ENCODE measurements around the gene ZDHHC14. TPM values are rescaled to one million over a fixed set of nuclear protein-coding genes. Genes with fewer than 3 reads are reported as not detected.
A peak's percentile ranks its signal among the peaks of the same experiment; 100 is the strongest.
"Not testable (repeated sequence)": the region's sequence is repeated elsewhere in the genome, so short reads cannot be mapped to it uniquely, and the experiment has no call there.

The ZDHHC14 gene
- total RNA-seq, 2 donors from 2014 or later = 2.1 to 2.2 TPM

- Mint-ChIP-seq H3K4me1 (peaks cover 9% of the 10 kb centered on the region), H3K36me3 (ENCODE audit: low read depth) (no peaks in the 10 kb centered on the region), H3K9me3 (no peaks in the 10 kb centered on the region), H3K4me3 (peak overlapping the region; percentile 14), H3K27ac (no peak overlapping the region), H3K27me3 (no peaks in the 10 kb centered on the region)
- ATAC-seq (replicated peaks) = no peak
These were observed 189.1 kb downstream of the ZDHHC14 start for GRCh38 chr6:157570104-157570503.

GRCh38 chr6:157570752-157571151, 189.8 kb downstream of the ZDHHC14 start:
- Mint-ChIP-seq H3K4me3 (no peak overlapping the region), H3K27me3 (no peaks in the 10 kb centered on the region), H3K27ac (no peak overlapping the region), H3K9me3 (no peaks in the 10 kb centered on the region), H3K4me1 (peaks cover 13% of the 10 kb centered on the region), H3K36me3 (ENCODE audit: low read depth) (no peaks in the 10 kb centered on the region)
- no peak for ATAC-seq (replicated peaks)

- Mint-ChIP-seq H3K27ac (no peak overlapping the region), H3K4me3 (no peak overlapping the region), H3K36me3 (ENCODE audit: low read depth) (no peaks in the 10 kb centered on the region), H3K4me1 (peaks cover 13% of the 10 kb centered on the region), H3K27me3 (no peaks in the 10 kb centered on the region), H3K9me3 (no peaks in the 10 kb centered on the region)
- ATAC-seq (replicated peaks) = no peak
These were observed 190.3 kb downstream of the ZDHHC14 start for GRCh38 chr6:157571269-157571668.

GRCh38 chr6:157571950-157572349, 191.0 kb downstream of the ZDHHC14 start:
- Mint-ChIP-seq H3K27ac (no peak overlapping the region), H3K4me3 (no peak overlapping the region), H3K9me3 (no peaks in the 10 kb centered on the region), H3K27me3 (no peaks in the 10 kb centered on the region), H3K4me1 (peaks cover 13% of the 10 kb centered on the region), H3K36me3 (ENCODE audit: low read depth) (no peaks in the 10 kb centered on the region)
- no peak for ATAC-seq (replicated peaks)

GRCh38 chr6:157574851-157575424, 193.9 kb downstream of the ZDHHC14 start:
- Mint-ChIP-seq H3K36me3 (ENCODE audit: low read depth) (no peaks in the 10 kb centered on the region), H3K4me3 (no peak overlapping the region), H3K27me3 (no peaks in the 10 kb centered on the region), H3K9me3 (peaks cover 5% of the 10 kb centered on the region), H3K4me1 (peaks cover 9% of the 10 kb centered on the region), H3K27ac (no peak overlapping the region)
- no peak for ATAC-seq (replicated peaks)

GRCh38 chr6:157575436-157576145, 194.6 kb downstream of the ZDHHC14 start:
- no peak overlapping the region for H3K4me3 Mint-ChIP-seq
- H3K9me3 Mint-ChIP-seq = peaks cover 5% of the 10 kb centered on the region
- peaks cover 4% of the 10 kb centered on the region for H3K4me1 Mint-ChIP-seq
- no peaks in the 10 kb centered on the region for H3K36me3 Mint-ChIP-seq (ENCODE audit: low read depth)
- ATAC-seq (replicated peaks) = no peak
- H3K27me3 Mint-ChIP-seq = no peaks in the 10 kb centered on the region
- no peak overlapping the region for H3K27ac Mint-ChIP-seq

GRCh38 chr6:157576991-157577390, 196.0 kb downstream of the ZDHHC14 start:
- not testable (repeated sequence) for H3K27ac Mint-ChIP-seq; H3K9me3 Mint-ChIP-seq; H3K27me3 Mint-ChIP-seq; H3K4me3 Mint-ChIP-seq; H3K36me3 Mint-ChIP-seq (ENCODE audit: low read depth); ATAC-seq (replicated peaks); H3K4me1 Mint-ChIP-seq

- not testable (repeated sequence) for H3K36me3 Mint-ChIP-seq (ENCODE audit: low read depth); H3K27ac Mint-ChIP-seq; H3K27me3 Mint-ChIP-seq; ATAC-seq (replicated peaks); H3K4me3 Mint-ChIP-seq; H3K4me1 Mint-ChIP-seq
- peaks cover 12% of the 10 kb centered on the region for H3K9me3 Mint-ChIP-seq
These were observed 197.5 kb downstream of the ZDHHC14 start for GRCh38 chr6:157578527-157578926.

GRCh38 chr6:157579467-157580031, 198.6 kb downstream of the ZDHHC14 start:
- peaks cover 12% of the 10 kb centered on the region for H3K9me3 Mint-ChIP-seq

GRCh38 chr6:157584036-157584435, 203.0 kb downstream of the ZDHHC14 start:
- Mint-ChIP-seq H3K4me3 (no peak overlapping the region), H3K4me1 (no peaks in the 10 kb centered on the region), H3K36me3 (ENCODE audit: low read depth) (no peaks in the 10 kb centered on the region), H3K27me3 (peaks cover 3% of the 10 kb centered on the region), H3K27ac (no peak overlapping the region), H3K9me3 (peaks cover 11% of the 10 kb centered on the region)
- ATAC-seq (replicated peaks) = no peak

More at GRCh38 chr6:157579467-157580031, 198.6 kb downstream of the ZDHHC14 start:
- no peak for ATAC-seq (replicated peaks)
- Mint-ChIP-seq H3K27me3 (peaks cover 3% of the 10 kb centered on the region), H3K36me3 (ENCODE audit: low read depth) (no peaks in the 10 kb centered on the region), H3K4me1 (peaks cover 4% of the 10 kb centered on the region), H3K4me3 (no peak overlapping the region), H3K27ac (no peak overlapping the region)

- Mint-ChIP-seq H3K36me3 (ENCODE audit: low read depth) (no peaks in the 10 kb centered on the region), H3K4me1 (no peaks in the 10 kb centered on the region), H3K27me3 (peaks cover 3% of the 10 kb centered on the region), H3K4me3 (no peak overlapping the region), H3K9me3 (peaks cover 18% of the 10 kb centered on the region), H3K27ac (no peak overlapping the region)
- ATAC-seq (replicated peaks) = no peak
These were observed 204.5 kb downstream of the ZDHHC14 start for GRCh38 chr6:157585274-157586087.

GRCh38 chr6:157586088-157586414, 205.1 kb downstream of the ZDHHC14 start:
- H3K36me3 Mint-ChIP-seq (ENCODE audit: low read depth) = no peaks in the 10 kb centered on the region
- no peak for ATAC-seq (replicated peaks)
- peaks cover 18% of the 10 kb centered on the region for H3K9me3 Mint-ChIP-seq
- H3K27ac Mint-ChIP-seq = no peak overlapping the region
- peaks cover 3% of the 10 kb centered on the region for H3K27me3 Mint-ChIP-seq
- H3K4me3 Mint-ChIP-seq = no peak overlapping the region
- H3K4me1 Mint-ChIP-seq = no peaks in the 10 kb centered on the region

- Mint-ChIP-seq H3K27ac (no peak overlapping the region), H3K4me1 (no peaks in the 10 kb centered on the region), H3K4me3 (no peak overlapping the region), H3K9me3 (peaks cover 23% of the 10 kb centered on the region), H3K27me3 (peaks cover 3% of the 10 kb centered on the region), H3K36me3 (ENCODE audit: low read depth) (no peaks in the 10 kb centered on the region)
- no peak for ATAC-seq (replicated peaks)
These were observed 205.6 kb downstream of the ZDHHC14 start for GRCh38 chr6:157586476-157587126.

- H3K4me3 Mint-ChIP-seq = no peak overlapping the region
- peaks cover 23% of the 10 kb centered on the region for H3K9me3 Mint-ChIP-seq
- H3K4me1 Mint-ChIP-seq = no peaks in the 10 kb centered on the region
- no peaks in the 10 kb centered on the region for H3K36me3 Mint-ChIP-seq (ENCODE audit: low read depth)
- peaks cover 3% of the 10 kb centered on the region for H3K27me3 Mint-ChIP-seq
- no peak for ATAC-seq (replicated peaks)
- H3K27ac Mint-ChIP-seq = no peak overlapping the region
These were observed 206.3 kb downstream of the ZDHHC14 start for GRCh38 chr6:157587127-157587926.

All from activated T-helper 17 cell treated with anti-CD3 and anti-CD28 coated beads, Interleukin-2, amount 50 U/mL, for 72 hours (primary cell).